ENCODE measurements around the gene CTDP1.

CTDP1 gene

GRCh38 chr18:79764131-79764530 lies 84.5 kb downstream of the CTDP1 start:
- H3K4me3 ChIP-seq (ENCODE audit: low read depth, low read length): no peak overlapping the region
- DNase-seq (ENCODE audit: low read depth): no peak
- no peak for TF ChIP-seq CTCF (IDR thresholded peaks at IDR 0.05; ENCODE audit: low read depth, low read length, missing control alignments)
- in situ Hi-C loops (cut with HindIII; ENCODE audit: low sequenced_read_pairs): no loop called here

- H3K4me3 ChIP-seq (ENCODE audit: low read depth, low read length): no peak overlapping the region
- no peak for DNase-seq (ENCODE audit: low read depth)
- in situ Hi-C loops (cut with HindIII; ENCODE audit: low sequenced_read_pairs): no loop called here
- no peak for TF ChIP-seq CTCF (IDR thresholded peaks at IDR 0.05; ENCODE audit: low read depth, low read length, missing control alignments)
These were observed 86.1 kb downstream of the CTDP1 start for GRCh38 chr18:79765491-79766245.

GRCh38 chr18:79766308-79766707 lies 86.7 kb downstream of the CTDP1 start:
- in situ Hi-C loops (cut with HindIII; ENCODE audit: low sequenced_read_pairs): no loop called here
- no peak overlapping the region for H3K4me3 ChIP-seq (ENCODE audit: low read depth, low read length)
- no peak for TF ChIP-seq CTCF (IDR thresholded peaks at IDR 0.05; ENCODE audit: low read depth, low read length, missing control alignments)
- DNase-seq (ENCODE audit: low read depth): no peak

- in situ Hi-C loops (cut with HindIII; ENCODE audit: low sequenced_read_pairs): no loop called here
- no peak for TF ChIP-seq CTCF (IDR thresholded peaks at IDR 0.05; ENCODE audit: low read depth, low read length, missing control alignments)
- no peak for DNase-seq (ENCODE audit: low read depth)
- no peak overlapping the region for H3K4me3 ChIP-seq (ENCODE audit: low read depth, low read length)
These were observed 89.1 kb downstream of the CTDP1 start for GRCh38 chr18:79768745-79769144.

- in situ Hi-C loops (cut with HindIII; ENCODE audit: low sequenced_read_pairs): no loop called here
- no peak overlapping the region for H3K4me3 ChIP-seq (ENCODE audit: low read depth, low read length)
- no peak for DNase-seq (ENCODE audit: low read depth)
- TF ChIP-seq CTCF (IDR thresholded peaks at IDR 0.05; ENCODE audit: low read depth, low read length, missing control alignments): no peak
These were observed 90.3 kb downstream of the CTDP1 start for GRCh38 chr18:79769698-79770500.

- no peak for TF ChIP-seq CTCF (IDR thresholded peaks at IDR 0.05; ENCODE audit: low read depth, low read length, missing control alignments)
- H3K4me3 ChIP-seq (ENCODE audit: low read depth, low read length): no peak overlapping the region
- in situ Hi-C loops (cut with HindIII; ENCODE audit: low sequenced_read_pairs): no loop called here
- DNase-seq (ENCODE audit: low read depth): no peak
These were observed 90.9 kb downstream of the CTDP1 start for GRCh38 chr18:79770501-79770815.

Data from astrocyte of the cerebellum (primary cell).